HG03378 (cell line): ENCODE data around the gene DCP2.

Experiments
- ATAC-seq: cut with Tn5 transposase; IDR thresholded peaks from one replicate; pipeline ENCODE4 v1.9.1; 2021; ENCODE audit warnings: mild to moderate bottlenecking, moderate library complexity; ENCODE audit not compliant: unreplicated experiment

DCP2 gene

GRCh38 chr5:113062869-113063508, 86.4 kb downstream of the DCP2 start:
- no peak for ATAC-seq

- no peak for ATAC-seq
Measured at GRCh38 chr5:113063927-113064326, 87.3 kb downstream of the DCP2 start.

GRCh38 chr5:113064806-113065205, 88.2 kb downstream of the DCP2 start:
- no peak for ATAC-seq

GRCh38 chr5:113065626-113066025, 89.0 kb downstream of the DCP2 start:
- no peak for ATAC-seq

- ATAC-seq: no peak
Measured at GRCh38 chr5:113067635-113068344, 91.2 kb downstream of the DCP2 start.

- no peak for ATAC-seq
Measured at GRCh38 chr5:113068559-113068958, 92.0 kb downstream of the DCP2 start.
